ENCODE measurements around the gene GTPBP6. TPM values are rescaled to one million over a fixed set of nuclear protein-coding genes. Genes with fewer than 3 reads are reported as not detected.

Gene GTPBP6
- total and polyA plus RNA-seq, 2 donors (not counting 3 experiments of a cell fraction or from before 2014, with no cell fraction given): 39.1 to 63.5 TPM

- no peak overlapping the region for H3K27ac ChIP-seq (ENCODE audit: insufficient read depth, low read depth, low read length)
- peaks cover 0 to 3% of the 10 kb centered on the region in 2 experiments for H3K27me3 ChIP-seq (ENCODE audit: control insufficient read depth in 2 of 2, insufficient read depth in 2 of 2, low read length in 2 of 2)
- DNase-seq (ENCODE audit: low read depth, low spot score): no peak
- no peak overlapping the region for H3K9ac ChIP-seq (replicated peaks; ENCODE audit: extremely low read depth, insufficient read depth, low read length)
- H3K4me2 ChIP-seq (ENCODE audit: insufficient read depth, low read length): no peak overlapping the region
- no peak overlapping the region for H2AFZ ChIP-seq (ENCODE audit: low read depth, low read length)
- no TSS peak for BruUV-seq (replicated peaks)
- dilution Hi-C loops (cut with MboI; ENCODE audit: extremely low pct_ligation_motif_present, low sequenced_read_pairs) (no loop called here), intact Hi-C loops (cut with micrococcal nuclease) (no loop called here)
- no peaks in the 10 kb centered on the region for H4K20me1 ChIP-seq (replicated peaks; ENCODE audit: control insufficient read depth, extremely low read depth, insufficient read depth, low read length)
- peaks cover 0 to 3% of the 10 kb centered on the region in 2 experiments for H3K36me3 ChIP-seq (ENCODE audit: control insufficient read depth in 2 of 2, extremely low read depth in 1 of 2, insufficient read depth in 2 of 2, low read length in 2 of 2)
- H3K4me3 ChIP-seq (replicated peaks in 1 of 3; ENCODE audit: insufficient read depth in 1 of 3, low read depth in 1 of 3, low read length in 3 of 3): no peak overlapping the region
- no peaks in the 10 kb centered on the region for H3K4me1 ChIP-seq (ENCODE audit: control insufficient read depth, extremely low read depth, insufficient read depth, low read length)
- H3K79me2 ChIP-seq (ENCODE audit: control insufficient read depth, insufficient read depth, low read length): no peaks in the 10 kb centered on the region
- FAIRE-seq: no peak
- CTCF ChIA-PET: no interaction called here
- no peak for TF ChIP-seq GATA2 (IDR thresholded peaks at IDR 0.05; ENCODE audit: insufficient read depth, insufficient read length, low read depth, low read length)
- TF ChIP-seq POLR2A (IDR thresholded peaks at IDR 0.05; ENCODE audit: low read depth, low read length): no peak
- TF ChIP-seq CTCF (IDR thresholded peaks at IDR 0.05; ENCODE audit: extremely low read depth in 1 of 2, insufficient read depth in 1 of 2, low read depth in 1 of 2, low read length in 2 of 2): no peak
- TF ChIP-seq MAX (IDR thresholded peaks at IDR 0.05; ENCODE audit: insufficient read depth, insufficient read length): no peak
- no peak for TF ChIP-seq JUN (IDR thresholded peaks at IDR 0.05; ENCODE audit: borderline replicate concordance, insufficient read depth, insufficient read length, low read depth)
- no peak for TF ChIP-seq FOS (IDR thresholded peaks at IDR 0.05; ENCODE audit: borderline replicate concordance, insufficient read depth, low read length)
- TF ChIP-seq POLR2AphosphoS5 (IDR thresholded peaks at IDR 0.05; ENCODE audit: insufficient read depth, low read depth, low read length): no peak
- TF ChIP-seq EZH2 (IDR thresholded peaks at IDR 0.05; ENCODE audit: borderline replicate concordance, low read depth, low read length, severe bottlenecking): no peak
- TF ChIP-seq MYC (IDR thresholded peaks at IDR 0.05; ENCODE audit: low read depth, low read length): no peak
- POLR2A ChIA-PET: no interaction called here
- no peaks in the 10 kb centered on the region for H3K9me1 ChIP-seq (replicated peaks; ENCODE audit: control insufficient read depth, extremely low read depth, insufficient read depth, low read length)
- H3K9me3 ChIP-seq (replicated peaks; ENCODE audit: control insufficient read depth, insufficient read depth, low read length): no peaks in the 10 kb centered on the region
Measured at GRCh38 chrX:335758-336155, 17.2 kb upstream of the GTPBP6 start.
